H1 (cell line): ENCODE data around the gene RRP1B.
"Not testable (repeated sequence)": the region's sequence is repeated elsewhere in the genome, so short reads cannot be mapped to it uniquely, and the experiment has no call there.

Experiments
- ATF3 ChIP-seq: IDR thresholded peaks from 2 replicates; pipeline ENCODE4 v1.6.1; 2011; ENCODE audit warnings: low read depth, mild to moderate bottlenecking, low read length; ENCODE audit not compliant: insufficient read depth
- CHD2 ChIP-seq: IDR thresholded peaks from 2 replicates; pipeline ENCODE4 v1.6.1; 2012; ENCODE audit warnings: low read length, improper control_type of control experiment
- CTCF ChIP-seq, 3 experiments: IDR thresholded peaks; 1 replicate in 2 of 3; 2 replicates in 1 of 3; pipeline versions ENCODE4 v1.5.1 to v1.6.1; 2011; ENCODE audit warnings: low read length in 3 of 3, mild to moderate bottlenecking in 3 of 3, inconsistent platforms in 2 of 3, low read depth in 1 of 3, moderate library complexity in 1 of 3; ENCODE audit not compliant: insufficient read depth in 1 of 3; ENCODE audit errors: control extremely low read depth in 1 of 3
- GABPA ChIP-seq: IDR thresholded peaks from 2 replicates; pipeline ENCODE4 v1.6.1; 2011; ENCODE audit warnings: mild to moderate bottlenecking, low read length, moderate library complexity, borderline replicate concordance; ENCODE audit not compliant: insufficient read depth
- JUND ChIP-seq: IDR thresholded peaks from 2 replicates; pipeline ENCODE4 v1.6.1; 2011; ENCODE audit warnings: mild to moderate bottlenecking, improper control_type of control experiment, low read length
- MAX ChIP-seq: IDR thresholded peaks from 2 replicates; pipeline ENCODE4 v1.6.1; 2012; ENCODE audit warnings: inconsistent platforms
- NRF1 ChIP-seq: IDR thresholded peaks from 2 replicates; pipeline ENCODE4 v1.6.1; 2011; ENCODE audit warnings: mild to moderate bottlenecking, low read depth, low read length, improper control_type of control experiment
- POLR2A ChIP-seq, 2 experiments: IDR thresholded peaks; 1 replicate in 1 of 2; 2 replicates in 1 of 2; pipeline ENCODE4 v1.6.1; 2011; ENCODE audit warnings: low read depth in 2 of 2, low read length in 2 of 2, mild to moderate bottlenecking in 2 of 2; ENCODE audit errors: control extremely low read depth in 1 of 2
- POLR2AphosphoS5 ChIP-seq: IDR thresholded peaks from 2 replicates; pipeline ENCODE4 v1.6.1; 2011; ENCODE audit warnings: low read depth, low read length
- SIN3A ChIP-seq, 2 experiments: IDR thresholded peaks in 1 of 2; conservative IDR thresholded peaks in 1 of 2; 2 replicates each; pipeline ENCODE4 v1.6.1; 2011 to 2012; ENCODE audit warnings: low read length in 2 of 2, improper control_type of control experiment in 1 of 2, low read depth in 1 of 2, mild to moderate bottlenecking in 1 of 2
- SRF ChIP-seq: IDR thresholded peaks from 2 replicates; pipeline ENCODE4 v1.6.1; 2011; ENCODE audit warnings: mild to moderate bottlenecking, low read depth, low read length, moderate library complexity
- TCF12 ChIP-seq: IDR thresholded peaks from 2 replicates; pipeline ENCODE4 v1.6.1; 2011; ENCODE audit warnings: low read depth, mild to moderate bottlenecking, low read length
- TEAD4 ChIP-seq: IDR thresholded peaks from 2 replicates; pipeline ENCODE4 v1.6.1; 2012; ENCODE audit warnings: low read depth, low read length, inconsistent platforms, mixed read lengths

- TF ChIP-seq POLR2AphosphoS5; POLR2A (IDR thresholded peaks at IDR 0.05; ENCODE audit: control extremely low read depth in 1 of 2, low read depth in 2 of 2, low read length in 2 of 2); GABPA; NRF1; MAX; CTCF (IDR thresholded peaks at IDR 0.05; ENCODE audit: control extremely low read depth in 1 of 3, insufficient read depth in 1 of 3, low read depth in 1 of 3, low read length in 3 of 3); ATF3; SRF; JUND; SIN3A (conservative IDR thresholded peaks at IDR 0.05 in 1 of 2, IDR thresholded peaks at IDR 0.05 in 1 of 2; ENCODE audit: low read depth in 1 of 2, low read length in 2 of 2); CHD2; TCF12; TEAD4: not testable (repeated sequence)
Observed at GRCh38 chr21:43680421-43680820, 21.1 kb downstream of the RRP1B start.
